ENCODE results near the gene POLD4.

- TF ChIP-seq, protein P1, sequence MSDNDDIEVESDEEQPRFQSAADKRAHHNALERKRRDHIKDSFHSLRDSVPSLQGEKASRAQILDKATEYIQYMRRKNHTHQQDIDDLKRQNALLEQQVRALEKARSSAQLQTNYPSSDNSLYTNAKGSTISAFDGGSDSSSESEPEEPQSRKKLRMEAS (IDR thresholded peaks at IDR 0.05): no peak
- TF ChIP-seq, protein P2, sequence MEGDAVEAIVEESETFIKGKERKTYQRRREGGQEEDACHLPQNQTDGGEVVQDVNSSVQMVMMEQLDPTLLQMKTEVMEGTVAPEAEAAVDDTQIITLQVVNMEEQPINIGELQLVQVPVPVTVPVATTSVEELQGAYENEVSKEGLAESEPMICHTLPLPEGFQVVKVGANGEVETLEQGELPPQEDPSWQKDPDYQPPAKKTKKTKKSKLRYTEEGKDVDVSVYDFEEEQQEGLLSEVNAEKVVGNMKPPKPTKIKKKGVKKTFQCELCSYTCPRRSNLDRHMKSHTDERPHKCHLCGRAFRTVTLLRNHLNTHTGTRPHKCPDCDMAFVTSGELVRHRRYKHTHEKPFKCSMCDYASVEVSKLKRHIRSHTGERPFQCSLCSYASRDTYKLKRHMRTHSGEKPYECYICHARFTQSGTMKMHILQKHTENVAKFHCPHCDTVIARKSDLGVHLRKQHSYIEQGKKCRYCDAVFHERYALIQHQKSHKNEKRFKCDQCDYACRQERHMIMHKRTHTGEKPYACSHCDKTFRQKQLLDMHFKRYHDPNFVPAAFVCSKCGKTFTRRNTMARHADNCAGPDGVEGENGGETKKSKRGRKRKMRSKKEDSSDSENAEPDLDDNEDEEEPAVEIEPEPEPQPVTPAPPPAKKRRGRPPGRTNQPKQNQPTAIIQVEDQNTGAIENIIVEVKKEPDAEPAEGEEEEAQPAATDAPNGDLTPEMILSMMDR (IDR thresholded peaks at IDR 0.05; ENCODE audit: low read depth, low read length, missing input control): no peak
- TF ChIP-seq JUND (IDR thresholded peaks at IDR 0.05) (no peak), REST (IDR thresholded peaks at IDR 0.05) (no peak), YY1 (IDR thresholded peaks at IDR 0.05) (no peak), TAF1 (conservative IDR thresholded peaks at IDR 0.05) (no peak), GABPA (IDR thresholded peaks at IDR 0.05 in 1 of 2, conservative IDR thresholded peaks at IDR 0.05 in 1 of 2) (no peak), RAD21 (IDR thresholded peaks at IDR 0.05) (no peak), RXRA (IDR thresholded peaks at IDR 0.05) (no peak), HNF4G (IDR thresholded peaks at IDR 0.05) (no peak), EGR1 (IDR thresholded peaks at IDR 0.05; ENCODE audit: low read depth in 2 of 2) (no peak), SP1 (IDR thresholded peaks at IDR 0.05) (no peak)
These were observed 44.2 kb downstream of the POLD4 start for GRCh38 chr11:67309166-67309565.
